Tibial artery (tissue), 4 donors: Measurements from ENCODE around the gene KCTD1.
"Not testable (repeated sequence)": the region's sequence is repeated elsewhere in the genome, so short reads cannot be mapped to it uniquely, and the experiment has no call there.

Experiments
- DNase-seq, 2 donors: peaks; one replicate each; pipeline ENCODE4 v3.0.0-alpha.2; 2019
- H3K27ac ChIP-seq, 2 donors: fragments of 200-600 bp; sonication (generic) in 1 of 2; 1 replicate in 1 of 2; 2 replicates in 1 of 2; pipeline ENCODE4 v1.5.1; 2018 to 2019; ENCODE audit warnings: mild to moderate bottlenecking in 1 of 2
- H3K27me3 ChIP-seq, 2 donors: fragments of 200-600 bp; sonication (generic) in 1 of 2; one replicate each; pipeline versions ENCODE4 v1.5.1 to v1.6.0; 2016 to 2019
- H3K36me3 ChIP-seq, 3 donors: fragments of 200-600 bp; sonication (generic) in 2 of 3; one replicate each; pipeline ENCODE4 v1.5.1; 2016 to 2019; ENCODE audit warnings: mild to moderate bottlenecking in 2 of 3
- H3K4me1 ChIP-seq, 4 donors: fragments of 200-600 bp; sonication (generic) in 2 of 4; 1 replicate in 3 of 4; 2 replicates in 1 of 4; pipeline ENCODE4 v1.5.1; 2016 to 2019
- H3K4me3 ChIP-seq, 2 donors: fragments of 200-600 bp; sonication (generic) in 1 of 2; 1 replicate in 1 of 2; 2 replicates in 1 of 2; pipeline ENCODE4 v1.5.1; 2018 to 2019; ENCODE audit warnings: mild to moderate bottlenecking in 2 of 2
- H3K9me3 ChIP-seq, 3 donors: fragments of 200-600 bp; sonication (generic) in 1 of 3; one replicate each; pipeline ENCODE4 v1.5.1; 2016 to 2019
- intact Hi-C: fragments of 100-400 bp; cut with DNase I; formaldehyde crosslinking; loops from one replicate; pipeline ENCODE4 v1.15.0; 2023; ENCODE audit warnings: low total_unique reads
- TF ChIP-seq, protein P1 (sequence below), 2 experiments: fragments of 200-600 bp in 1 of 2; fragments of 450-650 bp in 1 of 2; IDR thresholded peaks; one replicate each; pipeline ENCODE4 v1.5.1; 2017 to 2019; ENCODE audit warnings: antibody characterized with exemption in 2 of 2, mild to moderate bottlenecking in 1 of 2, moderate library complexity in 1 of 2

Gene KCTD1

DNA sequence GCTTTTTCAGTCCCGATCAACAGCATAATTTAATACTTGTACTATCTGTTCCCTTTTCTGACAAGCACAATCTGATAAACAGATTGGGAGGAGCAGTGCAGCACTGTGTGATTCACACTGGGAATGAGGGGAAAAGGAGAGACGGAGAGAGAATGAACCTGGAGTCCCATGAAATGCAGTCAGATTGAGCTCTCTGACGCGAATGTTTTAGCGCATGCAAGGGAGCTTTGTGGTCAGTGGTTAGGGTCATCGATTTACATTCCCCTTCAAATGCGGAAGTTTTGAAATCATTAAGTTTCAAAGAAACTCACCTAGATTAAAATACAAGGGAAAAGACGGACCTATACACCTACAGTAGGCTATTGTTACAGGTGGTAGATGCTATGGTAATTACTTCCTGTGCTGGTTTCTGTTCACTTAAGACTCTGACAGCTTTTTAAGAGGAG, 99.6 kb downstream of the KCTD1 start:
- Histone ChIP-seq H3K27ac (no peak overlapping the region), H3K9me3 (no peaks in the 10 kb centered on the region), H3K27me3 (no peaks in the 10 kb centered on the region), H3K36me3 (no peaks in the 10 kb centered on the region), H3K4me1 (no peaks in the 10 kb centered on the region), H3K4me3 (no peak overlapping the region)
- intact Hi-C loops, result no loop called here
- TF ChIP-seq, protein P1, sequence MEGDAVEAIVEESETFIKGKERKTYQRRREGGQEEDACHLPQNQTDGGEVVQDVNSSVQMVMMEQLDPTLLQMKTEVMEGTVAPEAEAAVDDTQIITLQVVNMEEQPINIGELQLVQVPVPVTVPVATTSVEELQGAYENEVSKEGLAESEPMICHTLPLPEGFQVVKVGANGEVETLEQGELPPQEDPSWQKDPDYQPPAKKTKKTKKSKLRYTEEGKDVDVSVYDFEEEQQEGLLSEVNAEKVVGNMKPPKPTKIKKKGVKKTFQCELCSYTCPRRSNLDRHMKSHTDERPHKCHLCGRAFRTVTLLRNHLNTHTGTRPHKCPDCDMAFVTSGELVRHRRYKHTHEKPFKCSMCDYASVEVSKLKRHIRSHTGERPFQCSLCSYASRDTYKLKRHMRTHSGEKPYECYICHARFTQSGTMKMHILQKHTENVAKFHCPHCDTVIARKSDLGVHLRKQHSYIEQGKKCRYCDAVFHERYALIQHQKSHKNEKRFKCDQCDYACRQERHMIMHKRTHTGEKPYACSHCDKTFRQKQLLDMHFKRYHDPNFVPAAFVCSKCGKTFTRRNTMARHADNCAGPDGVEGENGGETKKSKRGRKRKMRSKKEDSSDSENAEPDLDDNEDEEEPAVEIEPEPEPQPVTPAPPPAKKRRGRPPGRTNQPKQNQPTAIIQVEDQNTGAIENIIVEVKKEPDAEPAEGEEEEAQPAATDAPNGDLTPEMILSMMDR (IDR thresholded peaks at IDR 0.05), result no peak
- no peak for DNase-seq

DNA sequence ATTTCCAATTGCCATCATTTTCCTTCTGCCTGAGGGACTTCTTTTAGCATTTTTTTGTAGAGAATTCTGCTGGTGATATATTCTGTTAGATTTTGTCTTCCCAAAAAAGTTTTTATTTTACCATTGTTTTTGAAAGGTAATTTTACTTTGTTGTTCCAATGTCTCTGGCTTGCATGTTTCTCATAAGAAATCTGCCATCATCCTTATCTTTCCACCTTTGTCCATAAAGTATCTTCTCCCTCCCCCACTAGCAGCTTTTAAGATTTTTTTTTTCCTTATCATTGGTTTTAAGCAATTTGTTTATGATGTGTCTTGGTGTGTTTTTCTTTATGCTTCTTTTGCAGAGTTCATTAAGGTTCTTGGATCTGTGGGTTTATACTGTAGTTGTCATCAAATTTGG, 104.5 kb downstream of the KCTD1 start:
- H3K4me1 ChIP-seq, result peaks cover 0 to 16% (median 7%) of the 10 kb centered on the region in 4 donors
- no peak overlapping the region for H3K27ac ChIP-seq
- H3K27me3 ChIP-seq, result no peaks in the 10 kb centered on the region
- TF ChIP-seq, protein P1 (IDR thresholded peaks at IDR 0.05), result no peak
- H3K4me3 ChIP-seq, result no peak overlapping the region
- H3K36me3 ChIP-seq, result no peaks in the 10 kb centered on the region
- no peak for DNase-seq
- intact Hi-C loops, result no loop called here
- H3K9me3 ChIP-seq, result no peaks in the 10 kb centered on the region

DNA sequence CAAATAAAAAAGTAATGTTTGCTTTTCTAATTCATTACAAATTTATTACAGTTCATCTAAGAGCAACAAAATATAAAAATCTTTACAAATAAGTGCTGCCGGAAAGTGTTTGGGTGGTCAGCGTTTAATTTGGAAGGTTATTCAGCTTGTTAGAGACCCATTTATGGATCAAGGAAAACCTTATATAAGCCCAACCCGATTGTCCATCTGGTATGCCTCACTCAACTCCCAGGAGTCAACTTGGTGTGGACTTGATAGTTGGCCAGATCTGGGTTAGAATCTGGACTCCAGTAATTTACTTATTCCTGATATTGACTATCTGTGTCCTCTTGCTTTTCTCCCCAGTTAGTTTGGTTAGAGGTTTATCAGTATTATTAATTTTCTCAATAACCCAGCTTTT, 106.2 kb downstream of the KCTD1 start:
- H3K36me3 ChIP-seq, result no peaks in the 10 kb centered on the region
- peaks cover 0 to 2% of the 10 kb centered on the region in 2 donors for H3K27me3 ChIP-seq
- no peak for DNase-seq
- H3K4me1 ChIP-seq, result peaks cover 0 to 16% (median 7%) of the 10 kb centered on the region in 4 donors
- H3K27ac ChIP-seq, result no peak overlapping the region
- H3K9me3 ChIP-seq, result no peaks in the 10 kb centered on the region
- intact Hi-C loops, result no loop called here
- no peak overlapping the region for H3K4me3 ChIP-seq
- TF ChIP-seq, protein P1 (IDR thresholded peaks at IDR 0.05), result no peak

DNA sequence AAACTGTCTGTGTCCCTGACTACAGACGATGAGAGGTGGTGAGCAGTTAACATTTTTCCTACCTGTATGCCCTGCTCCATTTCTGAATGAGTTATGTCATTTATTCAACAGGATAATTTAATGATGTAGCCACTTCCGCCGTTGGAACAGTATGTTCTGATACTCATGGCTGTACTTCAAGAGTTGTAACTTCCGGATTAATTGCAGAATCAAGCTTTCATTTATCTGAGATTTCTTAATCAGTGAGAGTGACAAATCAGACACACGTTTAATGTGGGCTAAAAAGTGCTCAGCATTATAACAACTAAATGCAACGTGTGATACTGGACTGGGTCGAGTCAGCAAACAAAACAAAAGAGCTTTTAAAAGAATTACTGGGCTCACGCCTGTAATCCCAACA, 107.7 kb downstream of the KCTD1 start:
- Histone ChIP-seq H3K4me3 (no peak overlapping the region), H3K9me3 (no peaks in the 10 kb centered on the region), H3K4me1 (peaks cover 0 to 16% (median 7%) of the 10 kb centered on the region in 4 donors), H3K27ac (no peak overlapping the region), H3K27me3 (peaks cover 0 to 7% of the 10 kb centered on the region in 2 donors), H3K36me3 (no peaks in the 10 kb centered on the region)
- TF ChIP-seq, protein P1 (IDR thresholded peaks at IDR 0.05), result no peak
- intact Hi-C loops, result no loop called here
- no peak for DNase-seq

DNA sequence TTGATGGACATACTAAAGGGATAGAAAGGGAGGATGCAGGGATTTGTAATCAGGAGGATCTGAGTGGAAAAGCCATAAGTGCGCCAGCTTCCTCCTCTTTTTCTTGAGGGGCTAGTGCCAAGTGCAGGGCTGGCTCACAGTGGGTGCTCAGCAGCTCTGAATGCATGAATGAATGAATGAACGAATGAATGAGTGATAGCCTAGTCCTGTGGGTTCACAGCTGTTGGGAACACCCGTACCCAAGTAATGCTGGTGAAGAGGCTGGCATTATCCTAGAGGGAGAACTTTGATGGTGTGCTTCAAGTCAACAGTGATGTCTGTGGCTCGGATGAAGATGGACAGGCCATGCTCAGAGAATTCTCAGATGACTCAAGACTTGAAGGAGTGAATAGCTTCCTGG, 108.8 kb downstream of the KCTD1 start:
- TF ChIP-seq, protein P1 (IDR thresholded peaks at IDR 0.05), result no peak
- Histone ChIP-seq H3K4me3 (no peak overlapping the region), H3K36me3 (no peaks in the 10 kb centered on the region), H3K4me1 (peaks cover 0 to 16% (median 7%) of the 10 kb centered on the region in 4 donors), H3K9me3 (no peaks in the 10 kb centered on the region), H3K27me3 (peaks cover 0 to 7% of the 10 kb centered on the region in 2 donors), H3K27ac (no peak overlapping the region)
- intact Hi-C loops, result no loop called here
- DNase-seq, result no peak

DNA sequence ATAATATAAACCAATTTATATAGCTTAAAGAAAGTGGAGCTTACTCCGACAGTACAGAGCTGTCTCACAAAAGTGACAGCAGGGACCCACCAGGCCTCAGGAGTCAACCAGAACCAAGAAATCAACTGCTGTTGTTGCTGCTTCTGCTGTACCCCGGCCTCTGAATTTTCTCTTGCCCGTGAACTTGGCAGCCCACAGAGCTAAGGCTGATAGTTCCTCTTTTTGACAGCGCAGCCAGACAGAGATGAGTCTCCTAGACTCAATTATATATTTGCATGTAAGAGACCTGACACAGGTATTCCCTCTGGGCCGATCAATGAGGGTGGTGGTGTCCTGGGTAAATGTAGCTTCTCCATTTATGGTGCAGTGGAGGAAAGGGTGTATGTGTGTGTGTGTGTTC, 109.4 kb downstream of the KCTD1 start:
- no peaks in the 10 kb centered on the region for H3K9me3 ChIP-seq
- peaks cover 0 to 16% (median 7%) of the 10 kb centered on the region in 4 donors for H3K4me1 ChIP-seq
- peaks cover 0 to 7% of the 10 kb centered on the region in 2 donors for H3K27me3 ChIP-seq
- no peak overlapping the region for H3K27ac ChIP-seq
- H3K4me3 ChIP-seq, result no peak overlapping the region
- intact Hi-C loops, result no loop called here
- TF ChIP-seq, protein P1 (IDR thresholded peaks at IDR 0.05), result no peak
- no peak for DNase-seq
- no peaks in the 10 kb centered on the region for H3K36me3 ChIP-seq

DNA sequence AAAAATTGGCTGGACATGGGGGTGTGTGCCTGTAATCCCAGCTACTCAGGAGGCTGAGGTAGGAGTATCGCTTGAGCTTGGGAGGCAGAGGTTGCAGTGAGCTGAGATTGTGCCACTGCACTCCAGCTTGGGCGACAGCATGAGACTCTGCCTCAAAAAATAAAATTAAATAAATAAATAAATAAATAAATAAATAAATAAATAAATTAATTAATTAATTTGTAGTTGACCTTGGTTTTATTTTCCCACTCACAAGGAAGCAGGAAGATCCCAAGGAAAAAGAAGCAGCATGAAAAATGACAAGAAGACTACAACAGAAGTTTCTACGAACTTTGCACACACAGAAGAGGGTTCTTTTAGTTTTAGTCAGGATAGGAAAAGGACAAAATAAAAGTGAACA, 110.7 kb downstream of the KCTD1 start:
- H3K36me3 ChIP-seq, H3K9me3 ChIP-seq, DNase-seq, intact Hi-C loops, H3K4me3 ChIP-seq, H3K27me3 ChIP-seq, H3K27ac ChIP-seq: not testable (repeated sequence)
- H3K4me1 ChIP-seq, result peaks cover 0 to 12% (median 7%) of the 10 kb centered on the region in 4 donors
